ENCODE measurements around the gene NOTCH1.
A peak's percentile ranks its signal among the peaks of the same experiment; 100 is the strongest.
"Not testable (repeated sequence)": the region's sequence is repeated elsewhere in the genome, so short reads cannot be mapped to it uniquely, and the experiment has no call there.

NOTCH1 gene

DNA sequence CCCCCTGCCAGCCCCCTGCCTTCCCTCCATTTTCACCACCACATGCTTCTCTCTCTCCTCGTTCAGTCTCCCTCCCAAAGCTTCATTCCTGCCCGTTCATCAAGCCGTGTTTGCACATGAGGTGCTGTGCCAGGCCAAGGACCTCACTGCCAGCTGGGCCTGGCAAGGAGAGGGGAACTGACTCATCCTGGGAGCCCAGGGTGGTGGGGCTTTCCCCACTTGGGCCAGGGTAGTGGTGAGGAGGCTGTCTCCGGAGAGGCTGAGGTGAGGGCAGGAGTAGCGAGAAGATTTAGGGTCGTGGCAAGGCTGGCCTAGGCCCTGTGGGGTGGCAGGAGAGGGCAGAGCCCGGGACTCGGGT lies 30.4 kb upstream of the NOTCH1 start:
- Histone ChIP-seq H3K36me3 (ENCODE audit: control insufficient read depth in 2 of 2, insufficient read depth in 1 of 2, low read length in 2 of 2) (no peaks in the 10 kb centered on the region), H3K9me3 (ENCODE audit: control insufficient read depth, insufficient read depth, low read depth, low read length) (no peaks in the 10 kb centered on the region), H3K4me3 (ENCODE audit: low read depth, low read length) (no peak overlapping the region), H3K4me1 (ENCODE audit: control insufficient read depth, insufficient read depth, low read length) (no peaks in the 10 kb centered on the region), H3K27ac (ENCODE audit: extremely low read depth, low read depth, low read length) (no peak overlapping the region)
- no peak for TF ChIP-seq ZNF211 (tag by site-specific recombination; IDR thresholded peaks at IDR 0.05; ENCODE audit: low read depth)
- no peak for TF ChIP-seq ZNF530 (tag by site-specific recombination; IDR thresholded peaks at IDR 0.05; ENCODE audit: low read depth)
- TF ChIP-seq ZNF10 (tag by site-specific recombination; IDR thresholded peaks at IDR 0.05): no peak
- TF ChIP-seq, protein P1, sequence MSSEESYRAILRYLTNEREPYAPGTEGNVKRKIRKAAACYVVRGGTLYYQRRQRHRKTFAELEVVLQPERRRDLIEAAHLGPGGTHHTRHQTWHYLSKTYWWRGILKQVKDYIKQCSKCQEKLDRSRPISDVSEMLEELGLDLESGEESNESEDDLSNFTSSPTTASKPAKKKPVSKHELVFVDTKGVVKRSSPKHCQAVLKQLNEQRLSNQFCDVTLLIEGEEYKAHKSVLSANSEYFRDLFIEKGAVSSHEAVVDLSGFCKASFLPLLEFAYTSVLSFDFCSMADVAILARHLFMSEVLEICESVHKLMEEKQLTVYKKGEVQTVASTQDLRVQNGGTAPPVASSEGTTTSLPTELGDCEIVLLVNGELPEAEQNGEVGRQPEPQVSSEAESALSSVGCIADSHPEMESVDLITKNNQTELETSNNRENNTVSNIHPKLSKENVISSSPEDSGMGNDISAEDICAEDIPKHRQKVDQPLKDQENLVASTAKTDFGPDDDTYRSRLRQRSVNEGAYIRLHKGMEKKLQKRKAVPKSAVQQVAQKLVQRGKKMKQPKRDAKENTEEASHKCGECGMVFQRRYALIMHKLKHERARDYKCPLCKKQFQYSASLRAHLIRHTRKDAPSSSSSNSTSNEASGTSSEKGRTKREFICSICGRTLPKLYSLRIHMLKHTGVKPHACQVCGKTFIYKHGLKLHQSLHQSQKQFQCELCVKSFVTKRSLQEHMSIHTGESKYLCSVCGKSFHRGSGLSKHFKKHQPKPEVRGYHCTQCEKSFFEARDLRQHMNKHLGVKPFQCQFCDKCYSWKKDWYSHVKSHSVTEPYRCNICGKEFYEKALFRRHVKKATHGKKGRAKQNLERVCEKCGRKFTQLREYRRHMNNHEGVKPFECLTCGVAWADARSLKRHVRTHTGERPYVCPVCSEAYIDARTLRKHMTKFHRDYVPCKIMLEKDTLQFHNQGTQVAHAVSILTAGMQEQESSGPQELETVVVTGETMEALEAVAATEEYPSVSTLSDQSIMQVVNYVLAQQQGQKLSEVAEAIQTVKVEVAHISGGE (tag by site-specific recombination; conservative IDR thresholded peaks at IDR 0.05; ENCODE audit: low read depth): no peak
- no peak for TF ChIP-seq MZF1 (tag by site-specific recombination; IDR thresholded peaks at IDR 0.05; ENCODE audit: borderline replicate concordance)
- TF ChIP-seq ZNF791 (tag by site-specific recombination; IDR thresholded peaks at IDR 0.05): no peak
- no peak for TF ChIP-seq ZNF248 (tag by site-specific recombination; IDR thresholded peaks at IDR 0.05)
- TF ChIP-seq ZNF138 (tag by site-specific recombination; IDR thresholded peaks at IDR 0.05; ENCODE audit: borderline replicate concordance): no peak
- TF ChIP-seq, protein P2, sequence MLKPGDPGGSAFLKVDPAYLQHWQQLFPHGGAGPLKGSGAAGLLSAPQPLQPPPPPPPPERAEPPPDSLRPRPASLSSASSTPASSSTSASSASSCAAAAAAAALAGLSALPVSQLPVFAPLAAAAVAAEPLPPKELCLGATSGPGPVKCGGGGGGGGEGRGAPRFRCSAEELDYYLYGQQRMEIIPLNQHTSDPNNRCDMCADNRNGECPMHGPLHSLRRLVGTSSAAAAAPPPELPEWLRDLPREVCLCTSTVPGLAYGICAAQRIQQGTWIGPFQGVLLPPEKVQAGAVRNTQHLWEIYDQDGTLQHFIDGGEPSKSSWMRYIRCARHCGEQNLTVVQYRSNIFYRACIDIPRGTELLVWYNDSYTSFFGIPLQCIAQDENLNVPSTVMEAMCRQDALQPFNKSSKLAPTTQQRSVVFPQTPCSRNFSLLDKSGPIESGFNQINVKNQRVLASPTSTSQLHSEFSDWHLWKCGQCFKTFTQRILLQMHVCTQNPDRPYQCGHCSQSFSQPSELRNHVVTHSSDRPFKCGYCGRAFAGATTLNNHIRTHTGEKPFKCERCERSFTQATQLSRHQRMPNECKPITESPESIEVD (tag by site-specific recombination; IDR thresholded peaks at IDR 0.05): no peak
- TF ChIP-seq ZNF311 (tag by site-specific recombination; IDR thresholded peaks at IDR 0.05; ENCODE audit: borderline replicate concordance): no peak
- no peak for TF ChIP-seq GLI4 (tag by site-specific recombination; IDR thresholded peaks at IDR 0.05)
- no peak for TF ChIP-seq KLF8 (tag by site-specific recombination; IDR thresholded peaks at IDR 0.05)
- TF ChIP-seq ZNF37A (tag by site-specific recombination; IDR thresholded peaks at IDR 0.05): no peak
- ChIA-PET POLR2A (no interaction called here), CTCF (no interaction called here)

DNA sequence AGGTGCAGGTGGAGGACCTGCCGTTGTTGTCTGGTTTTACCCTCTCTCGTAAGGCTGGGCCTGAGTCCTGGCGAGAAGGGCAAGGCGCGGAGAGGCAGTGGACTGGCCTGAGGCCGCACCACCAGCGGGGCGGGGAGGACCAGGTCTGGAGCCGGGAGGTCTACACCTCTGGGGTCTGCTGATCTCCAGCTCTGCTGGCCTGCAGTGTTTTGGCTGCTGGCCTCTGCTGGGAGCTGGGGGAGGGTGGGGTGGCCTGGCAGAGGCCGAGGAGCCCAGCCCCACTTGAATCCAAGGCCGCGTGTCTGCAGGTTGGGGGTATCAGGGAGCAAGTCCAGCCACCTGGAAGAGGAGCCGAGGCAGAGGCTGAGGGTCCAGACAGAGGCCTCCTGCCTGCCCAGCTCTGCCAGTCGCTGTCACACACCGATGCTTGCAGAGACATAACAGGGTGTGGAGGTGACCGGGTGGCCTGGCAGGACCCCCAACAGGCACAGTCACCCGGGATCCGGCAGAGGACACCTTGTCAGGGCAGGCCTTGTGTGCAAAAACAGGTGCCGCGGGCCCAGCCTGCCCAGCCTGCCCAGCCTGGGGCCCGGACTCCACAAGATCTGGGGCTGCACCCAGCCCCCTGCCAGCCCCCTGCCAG lies 29.9 kb upstream of the NOTCH1 start:
- CTCF ChIA-PET: interaction anchor here (0.6 kb wide), 1 partner anchor 54 kb away, joined by 5 read pairs; no protein-coding TSS in a partner anchor
- Histone ChIP-seq H3K9me3 (ENCODE audit: control insufficient read depth, insufficient read depth, low read depth, low read length) (no peaks in the 10 kb centered on the region), H3K4me3 (ENCODE audit: low read depth, low read length) (no peak overlapping the region), H3K36me3 (ENCODE audit: control insufficient read depth in 2 of 2, insufficient read depth in 1 of 2, low read length in 2 of 2) (no peaks in the 10 kb centered on the region), H3K4me1 (ENCODE audit: control insufficient read depth, insufficient read depth, low read length) (no peaks in the 10 kb centered on the region), H3K27ac (ENCODE audit: extremely low read depth, low read depth, low read length) (no peak overlapping the region)
- POLR2A ChIA-PET: no interaction called here
- TF ChIP-seq, protein P3, sequence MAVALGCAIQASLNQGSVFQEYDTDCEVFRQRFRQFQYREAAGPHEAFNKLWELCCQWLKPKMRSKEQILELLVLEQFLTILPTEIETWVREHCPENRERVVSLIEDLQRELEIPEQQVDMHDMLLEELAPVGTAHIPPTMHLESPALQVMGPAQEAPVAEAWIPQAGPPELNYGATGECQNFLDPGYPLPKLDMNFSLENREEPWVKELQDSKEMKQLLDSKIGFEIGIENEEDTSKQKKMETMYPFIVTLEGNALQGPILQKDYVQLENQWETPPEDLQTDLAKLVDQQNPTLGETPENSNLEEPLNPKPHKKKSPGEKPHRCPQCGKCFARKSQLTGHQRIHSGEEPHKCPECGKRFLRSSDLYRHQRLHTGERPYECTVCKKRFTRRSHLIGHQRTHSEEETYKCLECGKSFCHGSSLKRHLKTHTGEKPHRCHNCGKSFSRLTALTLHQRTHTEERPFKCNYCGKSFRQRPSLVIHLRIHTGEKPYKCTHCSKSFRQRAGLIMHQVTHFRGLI (tag by site-specific recombination; IDR thresholded peaks at IDR 0.05): 0 out of 2 replicates have a peak, but pooled peaks have one; percentile 20
- TF ChIP-seq, protein P4, sequence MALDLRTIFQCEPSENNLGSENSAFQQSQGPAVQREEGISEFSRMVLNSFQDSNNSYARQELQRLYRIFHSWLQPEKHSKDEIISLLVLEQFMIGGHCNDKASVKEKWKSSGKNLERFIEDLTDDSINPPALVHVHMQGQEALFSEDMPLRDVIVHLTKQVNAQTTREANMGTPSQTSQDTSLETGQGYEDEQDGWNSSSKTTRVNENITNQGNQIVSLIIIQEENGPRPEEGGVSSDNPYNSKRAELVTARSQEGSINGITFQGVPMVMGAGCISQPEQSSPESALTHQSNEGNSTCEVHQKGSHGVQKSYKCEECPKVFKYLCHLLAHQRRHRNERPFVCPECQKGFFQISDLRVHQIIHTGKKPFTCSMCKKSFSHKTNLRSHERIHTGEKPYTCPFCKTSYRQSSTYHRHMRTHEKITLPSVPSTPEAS (tag by site-specific recombination; IDR thresholded peaks at IDR 0.05): no peak

DNA sequence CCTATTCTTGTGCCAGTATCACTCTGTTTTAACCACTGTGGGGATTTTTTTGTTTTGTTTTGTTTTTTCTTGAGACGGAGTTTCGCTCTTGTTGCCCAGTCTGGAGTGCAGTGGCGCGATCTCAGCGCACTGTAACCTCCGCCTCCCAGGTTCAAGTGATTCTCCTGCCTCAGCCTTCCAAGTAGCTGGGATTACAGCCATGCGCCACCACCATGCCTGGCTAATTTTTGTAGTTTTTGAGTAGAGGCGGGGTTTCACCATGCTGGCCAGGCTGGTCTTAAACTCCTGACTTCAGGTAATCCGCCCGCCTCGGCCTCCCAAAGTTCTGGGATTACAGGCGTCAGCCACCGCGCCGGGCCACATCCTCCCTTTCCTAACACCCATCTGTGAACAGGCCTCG lies 28.8 kb upstream of the NOTCH1 start:
- not testable (repeated sequence) for H3K9me3 ChIP-seq (ENCODE audit: control insufficient read depth, insufficient read depth, low read depth, low read length); H3K4me3 ChIP-seq (ENCODE audit: low read depth, low read length); H3K27ac ChIP-seq (ENCODE audit: extremely low read depth, low read depth, low read length); H3K4me1 ChIP-seq (ENCODE audit: control insufficient read depth, insufficient read depth, low read length); H3K36me3 ChIP-seq (ENCODE audit: control insufficient read depth in 2 of 2, insufficient read depth in 1 of 2, low read length in 2 of 2)
- CTCF ChIA-PET: interaction anchor here (1.6 to 1.8 kb wide), 2 partner anchors 57 to 89 kb away, joined by 3 to 4 read pairs; no protein-coding TSS in a partner anchor
- POLR2A ChIA-PET: interaction anchor here (0.7 kb wide), 1 partner anchor 21 kb away, joined by 3 read pairs; no protein-coding TSS in a partner anchor
